ENCODE results near the gene RUNX2.

DNA sequence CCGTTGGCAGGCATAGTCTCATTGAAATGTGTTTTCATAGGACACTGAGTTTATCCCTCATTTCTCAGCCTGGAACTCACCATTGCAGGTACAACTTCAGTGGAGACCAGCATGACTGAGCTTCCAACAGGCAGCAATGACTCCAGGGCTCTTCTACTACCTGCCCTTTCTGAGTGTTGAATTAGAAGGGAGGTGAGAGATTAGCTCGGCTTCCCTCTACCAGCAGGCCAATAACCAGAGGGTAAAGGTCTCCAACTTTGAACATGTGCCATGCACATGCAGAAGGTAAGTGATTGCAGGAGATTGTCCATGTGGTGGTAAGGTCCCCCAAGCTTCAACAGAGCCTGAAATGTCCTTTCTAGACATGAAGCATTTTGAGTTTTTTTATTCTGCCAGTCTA is 283.4 kb downstream of the RUNX2 start:
- TF ChIP-seq GATA3 (IDR thresholded peaks at IDR 0.05; ENCODE audit: low read depth, low read length) (no peak), GATA2 (IDR thresholded peaks at IDR 0.05; ENCODE audit: low read depth, low read length) (no peak)

All from SH-SY5Y (cell line).